NCI-H69 (cell line): ENCODE measurements around the gene DEFB127.
"Not testable (repeated sequence)": the region's sequence is repeated elsewhere in the genome, so short reads cannot be mapped to it uniquely, and the experiment has no call there.

ENCODE experiments used
- DNase-seq: peaks from one replicate; lab custom pipeline; 2025; lab: John Stamatoyannopoulos, UW

The DEFB127 gene, protein sequence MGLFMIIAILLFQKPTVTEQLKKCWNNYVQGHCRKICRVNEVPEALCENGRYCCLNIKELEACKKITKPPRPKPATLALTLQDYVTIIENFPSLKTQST

DNA sequence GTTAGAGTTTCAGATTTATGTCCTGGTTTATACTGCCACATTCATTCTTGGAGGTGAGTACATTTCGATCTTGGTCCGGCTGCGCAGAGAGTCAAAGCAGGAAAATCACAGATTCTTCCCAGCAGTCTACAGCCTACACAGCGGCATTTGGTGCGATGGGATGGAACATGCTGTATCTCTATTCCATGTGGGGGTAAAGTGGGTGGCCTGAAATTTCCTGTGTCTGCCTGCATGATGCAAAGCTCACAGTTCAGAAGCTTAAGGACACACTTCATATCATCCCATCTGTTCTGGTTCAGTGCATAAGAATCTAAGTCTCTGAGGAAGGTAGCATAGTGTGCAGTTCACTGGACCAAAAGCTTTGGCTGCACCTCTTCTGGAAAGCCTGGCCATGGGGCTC lies at the start of gene DEFB127:
Gene DEFB127, plus strand, starts transcription at position 301 of the 400 bp plus-strand sequence. Its CDS starts 91 bp downstream, at position 392.
- no peak for DNase-seq

DNA sequence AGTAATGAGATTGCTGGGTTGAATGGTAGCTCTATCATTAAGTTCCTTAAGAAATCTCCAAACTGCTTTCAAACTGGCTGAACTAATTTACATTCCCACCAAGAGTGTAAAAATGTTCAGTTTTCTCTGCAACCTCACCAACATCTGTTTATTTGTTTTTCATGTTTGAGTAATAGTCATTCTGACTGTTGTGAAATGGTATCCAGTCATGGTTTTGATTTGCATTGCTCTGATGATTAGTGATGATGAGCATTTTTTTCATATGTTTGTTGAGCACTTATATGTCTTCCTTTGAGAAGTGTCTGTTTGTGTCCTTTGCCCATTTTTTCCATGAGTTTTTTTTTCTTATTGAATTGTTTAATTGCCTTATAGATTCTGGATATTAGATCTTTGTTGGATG lies 44.9 kb upstream of the DEFB127 start:
- no peak for DNase-seq

DNA sequence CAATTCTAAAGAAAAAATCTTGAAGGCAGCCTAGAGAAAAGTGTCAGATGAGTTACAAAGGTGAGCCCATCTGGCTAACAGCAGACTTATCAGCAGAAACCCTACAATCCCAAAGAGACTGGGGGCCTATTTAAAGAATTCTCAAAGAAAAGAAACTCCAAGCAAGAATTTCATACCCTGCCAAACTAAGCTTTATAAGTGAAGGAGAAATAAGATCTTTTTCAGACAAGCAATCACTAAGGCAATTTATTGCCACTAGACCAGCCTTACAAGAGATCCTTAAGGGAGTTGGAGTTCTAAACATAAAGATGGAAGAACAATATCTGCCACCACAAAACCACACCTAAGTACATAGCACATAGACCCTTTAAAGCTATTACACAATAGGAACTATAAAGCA lies 39.7 kb upstream of the DEFB127 start:
- DNase-seq: no peak

DNA sequence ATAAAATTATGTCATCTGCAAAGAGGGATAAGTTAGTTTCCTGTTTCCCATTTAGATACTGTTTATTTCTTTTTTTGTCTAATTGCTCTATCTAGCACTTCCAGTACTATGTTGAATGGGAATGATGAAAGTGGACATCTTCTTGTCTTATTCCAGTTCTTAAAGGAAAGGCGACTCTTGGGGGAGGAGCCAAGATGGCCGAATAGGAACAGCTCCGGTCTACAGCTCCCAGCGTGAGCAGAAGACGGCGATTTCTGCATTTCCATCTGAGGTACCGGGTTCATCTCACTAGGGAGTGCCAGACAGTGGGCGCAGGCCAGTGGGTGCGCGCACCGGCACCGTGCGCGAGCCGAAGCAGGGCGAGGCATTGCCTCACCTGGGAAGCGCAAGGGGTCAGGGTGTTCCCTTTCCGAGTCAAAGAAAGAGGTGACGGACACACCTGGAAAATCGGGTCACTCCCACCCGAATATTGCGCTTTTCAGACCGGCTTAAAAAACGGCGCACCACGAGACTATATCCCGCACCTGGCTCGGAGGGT lies 27.4 kb upstream of the DEFB127 start:
- peak; percentile 5 for DNase-seq

DNA sequence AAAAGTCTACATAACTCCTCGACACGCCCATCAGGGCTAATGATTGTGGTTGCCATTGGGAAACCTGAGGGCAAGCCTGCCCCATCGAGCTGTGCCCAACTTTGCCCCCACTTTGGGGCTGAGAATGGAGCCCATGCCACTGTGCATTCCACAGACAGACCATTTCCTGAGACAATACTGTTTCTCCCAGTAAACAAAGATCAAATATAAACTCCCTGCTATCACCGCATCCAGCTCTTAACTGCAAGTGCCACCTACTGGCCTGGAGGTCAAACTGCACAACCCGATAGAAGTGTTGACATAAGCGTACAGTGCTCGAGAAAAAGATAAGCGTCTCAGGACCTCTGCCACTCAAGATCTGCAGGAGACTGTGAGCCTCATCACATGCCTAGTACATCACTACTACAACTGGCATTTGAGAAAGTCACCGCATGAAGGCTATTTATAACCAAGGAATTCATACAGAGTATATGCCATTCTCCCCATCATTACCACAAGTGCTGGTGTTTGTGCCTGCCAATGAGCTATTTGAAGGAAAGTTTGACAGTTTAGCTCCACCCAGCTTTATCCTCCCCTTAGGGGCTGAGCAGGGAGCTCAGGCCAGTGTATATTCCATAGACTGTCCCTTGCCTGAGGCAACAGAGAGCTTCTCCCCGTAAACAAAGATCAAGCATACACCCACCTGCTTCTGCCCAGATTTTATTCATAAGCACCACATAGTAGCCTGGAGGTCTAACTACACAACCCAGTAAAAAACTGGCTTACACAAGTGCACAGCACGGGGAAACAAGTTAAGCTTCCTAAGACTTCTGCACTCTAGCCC lies 19.4 kb upstream of the DEFB127 start:
- DNase-seq: peak; percentile 57

DNA sequence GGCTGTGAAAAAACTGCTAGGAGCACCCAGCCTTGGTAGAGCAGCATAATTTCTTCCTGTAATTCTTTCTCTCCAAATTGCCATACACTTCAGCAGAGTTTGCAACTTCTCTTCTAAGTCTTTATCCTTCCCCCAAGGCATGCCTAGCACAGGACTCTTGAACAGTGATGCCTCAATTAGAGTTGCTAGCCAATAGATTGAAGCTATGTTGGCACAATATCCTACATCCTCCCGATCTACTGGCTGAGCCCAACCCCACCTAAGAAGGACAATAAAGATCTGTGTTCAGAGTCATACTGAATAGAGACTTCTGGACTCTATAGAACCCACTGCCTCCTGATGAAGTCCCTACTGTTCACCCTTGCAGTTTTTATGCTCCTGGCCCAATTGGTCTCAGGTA lies 15.0 kb upstream of the DEFB127 start, which contains the start of gene DEFB126:
Gene DEFB126, plus strand, starts transcription at position 301 of the 400 bp plus-strand sequence. Its CDS starts 39 bp downstream, at position 340.
- DNase-seq: no peak

DNA sequence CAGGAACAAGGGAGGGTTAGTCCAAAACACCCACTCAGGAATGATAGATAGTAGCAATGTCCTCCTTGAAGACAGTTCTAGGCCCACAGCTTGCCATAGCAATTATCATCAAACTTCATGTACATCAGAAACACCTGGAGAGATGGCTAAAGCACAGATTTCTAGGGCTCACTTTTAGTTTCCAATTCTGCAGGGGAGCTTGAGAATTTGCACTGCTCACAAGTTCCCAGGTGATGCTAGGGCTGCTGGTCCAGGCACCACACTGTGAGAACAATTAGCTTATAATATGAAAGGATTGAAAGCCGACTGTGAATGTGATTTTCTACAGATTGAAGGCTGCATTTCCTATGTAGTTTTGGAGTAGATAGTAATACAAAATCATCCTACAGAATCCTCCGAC lies 11.4 kb upstream of the DEFB127 start:
- no peak for DNase-seq

DNA sequence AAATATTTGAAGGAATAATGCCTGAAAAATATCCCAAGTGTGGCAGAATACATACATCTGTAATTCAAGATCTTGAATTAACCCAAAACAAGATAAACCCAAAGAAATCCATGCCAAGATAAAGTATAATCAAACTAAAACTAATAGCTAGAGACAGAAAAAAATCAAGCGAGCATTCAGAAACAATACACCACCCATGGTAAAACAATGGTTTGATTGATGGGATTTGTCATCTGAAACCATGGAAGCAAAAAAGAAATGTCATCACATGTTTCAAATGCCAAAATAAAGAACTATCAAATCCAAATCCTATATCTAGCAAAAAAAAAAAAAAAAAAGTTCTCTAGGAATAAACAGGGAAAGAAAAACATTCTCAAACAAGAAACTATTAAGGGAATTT lies 5.1 kb upstream of the DEFB127 start:
- DNase-seq: no peak

DNA sequence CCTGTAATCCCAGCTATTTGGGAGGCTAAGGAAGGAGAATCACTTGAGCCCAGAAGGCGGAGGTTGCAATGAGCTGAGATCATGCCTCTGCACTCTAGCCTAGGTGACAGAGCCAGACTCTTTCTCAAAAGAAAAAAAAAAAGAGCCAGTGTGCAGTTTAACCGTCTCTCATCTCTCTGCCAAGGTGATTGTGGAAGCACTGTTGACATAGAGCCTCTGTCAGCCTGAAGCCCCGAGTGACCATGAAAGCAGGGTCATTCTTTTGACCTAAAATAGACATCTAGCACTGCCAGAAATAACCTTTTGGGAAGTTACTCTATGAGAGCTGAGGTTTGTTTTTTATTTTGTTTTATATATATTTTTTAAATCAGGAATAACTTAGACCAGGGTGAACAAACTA lies 7.4 kb downstream of the DEFB127 start:
- DNase-seq: no peak

DNA sequence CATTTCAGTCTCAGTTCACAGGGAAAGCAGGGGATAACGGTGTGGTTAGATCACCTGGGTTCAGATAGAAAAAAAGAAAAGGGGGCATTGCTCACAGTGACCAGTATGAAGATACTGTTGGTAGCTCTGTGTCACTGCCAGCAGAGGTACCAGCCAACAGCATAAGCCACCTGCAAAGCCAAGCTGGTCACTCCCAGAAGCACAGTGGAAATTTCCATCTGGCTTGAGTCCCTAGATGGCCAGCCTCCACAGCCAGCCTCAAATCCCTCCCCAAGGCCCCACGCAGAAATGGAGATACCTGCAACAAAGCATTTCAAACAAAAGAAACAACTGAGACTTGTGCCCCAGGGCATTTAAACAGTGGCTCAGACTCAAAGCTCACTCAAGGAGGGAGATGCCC lies 11.6 kb downstream of the DEFB127 start:
- DNase-seq: no peak

DNA sequence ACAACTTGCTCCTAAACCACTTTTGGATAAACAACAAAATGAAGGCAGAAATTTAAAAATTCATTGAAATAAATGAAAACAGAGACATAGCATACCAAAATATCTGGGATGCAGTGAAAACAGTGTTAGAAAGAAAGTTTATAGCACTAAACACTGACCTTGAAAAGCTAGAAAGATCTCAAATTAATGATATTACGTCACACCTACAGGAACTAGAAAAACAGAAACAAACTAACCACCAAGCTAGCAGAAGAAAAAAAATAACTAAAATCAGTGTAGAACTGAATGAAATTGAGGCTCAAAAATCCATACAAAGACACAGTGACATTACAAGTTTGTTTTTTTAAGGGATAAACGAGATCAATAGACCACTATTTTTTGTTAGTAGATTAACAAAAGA lies 27.0 kb downstream of the DEFB127 start:
- no peak for DNase-seq

DNA sequence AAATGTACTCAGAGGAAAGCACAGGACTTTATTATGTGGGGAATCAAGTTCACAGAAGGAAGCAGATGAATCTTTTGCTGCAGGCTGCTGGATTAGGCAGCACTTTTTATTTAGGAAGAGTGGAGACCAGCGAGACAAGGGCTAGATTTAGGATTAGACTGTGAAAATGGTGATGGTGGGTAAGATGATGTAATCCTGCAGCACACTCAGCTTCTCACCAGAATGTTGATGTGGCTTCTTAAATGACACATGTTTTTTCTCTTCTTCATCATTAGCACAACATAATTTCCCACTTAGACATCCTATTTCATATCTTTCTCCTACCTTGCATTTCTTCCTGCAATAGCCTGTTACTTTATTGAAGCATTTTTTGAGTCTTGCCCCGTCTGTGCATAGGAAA lies 30.5 kb downstream of the DEFB127 start:
- no peak for DNase-seq

DNA sequence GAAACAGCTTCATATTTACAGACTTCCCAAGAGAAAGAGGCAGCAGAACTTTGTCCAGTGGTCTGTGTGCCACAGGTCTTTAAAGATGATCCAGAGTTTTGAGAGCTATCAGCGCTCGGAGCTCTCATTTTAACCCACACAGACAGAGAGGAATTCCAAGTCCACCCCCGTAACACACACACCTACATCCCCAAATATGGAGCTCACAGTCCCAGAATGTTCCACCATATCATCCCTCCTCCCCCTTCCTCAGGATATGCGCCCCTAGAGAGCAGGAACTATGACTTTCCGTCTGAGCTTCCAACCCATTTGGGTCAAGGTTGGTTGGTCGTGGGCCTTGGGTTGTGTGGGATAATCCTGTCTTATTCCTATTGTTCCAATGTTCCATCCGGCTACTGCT lies 32.4 kb downstream of the DEFB127 start, which contains the start of gene DEFB128:
Gene DEFB128, minus strand, starts transcription at position 101 of the 400 bp plus-strand sequence. Its CDS starts 88 bp downstream, at position 13.
- no peak for DNase-seq

DNA sequence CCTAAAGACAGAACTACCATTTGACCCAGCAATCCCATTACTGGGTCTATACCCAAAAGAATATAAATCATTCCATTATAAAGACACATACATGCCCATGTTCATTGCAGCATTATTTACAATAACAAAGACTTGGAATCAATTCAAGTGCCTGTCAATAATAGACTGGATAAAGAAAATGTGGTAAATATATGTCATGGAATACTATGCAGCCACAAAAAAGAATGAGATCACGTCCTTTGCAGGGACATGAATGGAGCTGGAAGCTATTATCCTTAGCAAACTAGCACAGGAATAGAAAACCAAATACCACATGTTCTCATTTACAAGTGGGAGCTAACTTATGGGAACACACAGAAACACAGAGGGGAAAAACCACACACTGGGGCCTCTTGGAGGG lies 41.0 kb downstream of the DEFB127 start:
- DNase-seq: no peak

DNA sequence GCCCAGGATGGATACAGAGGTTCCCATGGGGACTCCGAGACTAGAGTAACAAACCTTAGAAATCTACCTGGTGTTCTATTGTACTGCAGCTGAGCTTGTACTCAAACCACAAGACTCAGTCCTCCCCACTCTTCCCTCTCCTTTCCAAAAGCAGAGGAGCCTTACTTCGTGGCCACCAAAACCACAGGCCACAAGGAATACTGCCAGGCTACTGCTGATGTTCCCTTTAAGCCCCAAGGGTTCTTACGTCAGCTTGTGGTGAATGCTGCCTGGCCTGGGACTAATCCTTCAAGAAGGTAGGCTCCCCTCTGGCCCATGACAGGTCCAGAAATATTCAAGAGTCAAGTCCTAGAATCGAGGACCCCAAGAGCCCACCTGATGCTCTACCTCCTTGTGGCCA lies 42.7 kb downstream of the DEFB127 start:
- no peak for DNase-seq

DNA sequence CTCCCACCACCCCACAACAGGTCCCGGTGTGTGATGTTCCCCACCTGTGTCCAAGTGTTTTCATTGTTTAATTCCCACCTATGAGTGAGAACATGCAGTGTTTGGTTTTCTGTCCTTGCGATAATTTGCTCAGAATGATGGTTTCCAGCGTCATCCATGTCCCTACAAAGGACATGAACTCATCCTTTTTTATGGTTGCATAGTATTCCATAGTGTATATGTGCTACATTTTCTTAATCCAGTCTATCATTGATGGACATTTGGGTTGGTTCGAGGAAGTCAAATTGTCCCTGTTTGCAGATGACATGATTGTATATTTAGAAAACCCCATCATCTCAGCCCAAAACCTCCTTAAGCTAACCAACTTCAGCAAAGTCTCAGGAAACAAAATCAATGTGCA lies 46.4 kb downstream of the DEFB127 start:
- not testable (repeated sequence) for DNase-seq
